WTC11 (cell line): ENCODE measurements around the gene IFNE. TPM values are rescaled to one million over a fixed set of nuclear protein-coding genes. Genes with fewer than 3 reads are reported as not detected.
A peak's percentile ranks its signal among the peaks of the same experiment; 100 is the strongest.

ENCODE experiments used
- ATAC-seq: fragments of 200-7000 bp; cut with Tn5 transposase; 2 replicates; pipeline ENCODE4 v1.10.0; 2021; ENCODE audit warnings: mild to moderate bottlenecking, moderate library complexity
- CTCF ChIA-PET: fragments of 300-600 bp; sonication (Branson Sonifier 250); formaldehyde crosslinking; loops from one replicate; lab custom pipeline; 2021; ENCODE audit warnings: antibody characterized with exemption; lab: Charles Lee
- POLR2A ChIA-PET: fragments of 350-600 bp; sonication (Branson Sonifier 250); formaldehyde crosslinking; loops from one replicate; lab custom pipeline; 2021; ENCODE audit warnings: antibody characterized with exemption; lab: Charles Lee
- DNase-seq: peaks from one replicate; pipeline ENCODE4 v3.0.0; 2021; ENCODE audit warnings: low spot score
- H3K27ac Mint-ChIP-seq: 2 replicates; pipeline ENCODE4 v1.8.0; 2021; ENCODE audit warnings: mixed read lengths
- H3K27me3 Mint-ChIP-seq: 2 replicates; pipeline ENCODE4 v1.8.0; 2021; ENCODE audit warnings: low read depth, mild to moderate bottlenecking, moderate library complexity, mixed read lengths
- H3K36me3 Mint-ChIP-seq: 2 replicates; pipeline ENCODE4 v1.8.0; 2021; ENCODE audit warnings: mixed read lengths
- H3K4me1 Mint-ChIP-seq: 2 replicates; pipeline ENCODE4 v1.8.0; 2022; ENCODE audit warnings: mixed read lengths
- H3K4me3 Mint-ChIP-seq: 2 replicates; pipeline ENCODE4 v1.8.0; 2021; ENCODE audit warnings: mild to moderate bottlenecking, moderate library complexity, mixed read lengths
- H3K9me3 Mint-ChIP-seq: 2 replicates; pipeline ENCODE4 v1.8.0; 2021; ENCODE audit warnings: mixed read lengths
- CREB1 ChIP-seq: sonication (generic); formaldehyde crosslinking; IDR thresholded peaks from 2 replicates; pipeline ENCODE4 v1.8.0; 2023; ENCODE audit warnings: mild to moderate bottlenecking, missing genetic modification reagents
- FOXJ3 ChIP-seq: sonication (generic); formaldehyde crosslinking; IDR thresholded peaks from 2 replicates; pipeline ENCODE4 v1.9.0; 2021; ENCODE audit warnings: missing genetic modification reagents, mild to moderate bottlenecking, borderline replicate concordance
- FOXP1 ChIP-seq: sonication (generic); formaldehyde crosslinking; IDR thresholded peaks from 2 replicates; pipeline ENCODE4 v1.8.0; 2022; ENCODE audit warnings: missing genetic modification reagents, mild to moderate bottlenecking, moderate library complexity, borderline replicate concordance
- JAZF1 ChIP-seq: fragments of 250-450 bp; sonication (Bioruptor Pico); IDR thresholded peaks from 2 replicates; pipeline ENCODE4 v1.9.0; 2021; ENCODE audit warnings: moderate library complexity, mild to moderate bottlenecking, inconsistent platforms
- KAT7 ChIP-seq: sonication (generic); formaldehyde crosslinking; IDR thresholded peaks from 2 replicates; pipeline ENCODE4 v1.8.1; 2023; ENCODE audit warnings: missing genetic modification reagents, mild to moderate bottlenecking, borderline replicate concordance
- NR2C2 ChIP-seq: sonication (generic); formaldehyde crosslinking; IDR thresholded peaks from 2 replicates; pipeline ENCODE4 v1.8.0; 2022; ENCODE audit warnings: mild to moderate bottlenecking, missing genetic modification reagents
- NR3C1 ChIP-seq: sonication (generic); formaldehyde crosslinking; conservative IDR thresholded peaks from 2 replicates; pipeline ENCODE4 v1.8.1; 2023; ENCODE audit warnings: low read depth, mild to moderate bottlenecking, missing genetic modification reagents
- PREB ChIP-seq: sonication (generic); formaldehyde crosslinking; IDR thresholded peaks from 2 replicates; pipeline ENCODE4 v1.8.1; 2022; ENCODE audit warnings: mild to moderate bottlenecking, missing genetic modification reagents, moderate library complexity, borderline replicate concordance
- TP53 ChIP-seq: sonication (generic); formaldehyde crosslinking; IDR thresholded peaks from 2 replicates; pipeline ENCODE4 v1.8.1; 2023; ENCODE audit warnings: mild to moderate bottlenecking, missing genetic modification reagents
- ZBTB21 ChIP-seq: sonication (generic); formaldehyde crosslinking; IDR thresholded peaks from 2 replicates; pipeline ENCODE4 v1.8.1; 2023; ENCODE audit warnings: mild to moderate bottlenecking, missing genetic modification reagents, borderline replicate concordance
- ZNF121 ChIP-seq: sonication (generic); formaldehyde crosslinking; IDR thresholded peaks from 2 replicates; pipeline ENCODE4 v1.8.0; 2023; ENCODE audit warnings: missing genetic modification reagents
- ZNF138 ChIP-seq: sonication (generic); formaldehyde crosslinking; conservative IDR thresholded peaks from 2 replicates; pipeline ENCODE4 v1.8.1; 2022; ENCODE audit warnings: mild to moderate bottlenecking, moderate library complexity, missing genetic modification reagents
- ZNF219 ChIP-seq: sonication (generic); formaldehyde crosslinking; IDR thresholded peaks from 2 replicates; pipeline ENCODE4 v1.8.0; 2023; ENCODE audit warnings: missing genetic modification reagents, mild to moderate bottlenecking, borderline replicate concordance
- ZNF317 ChIP-seq: sonication (generic); formaldehyde crosslinking; IDR thresholded peaks from 2 replicates; pipeline ENCODE4 v1.8.1; 2023; ENCODE audit warnings: low read depth, mild to moderate bottlenecking, moderate library complexity, missing genetic modification reagents, borderline replicate concordance
- total RNA-seq: library from RNA; stranded (reverse); gene quantifications from 3 replicates; pipeline ENCODE4 v1.2.3, GENCODE V29; 2021
- TF ChIP-seq, protein P1 (sequence below): sonication (generic); formaldehyde crosslinking; conservative IDR thresholded peaks from 2 replicates; pipeline ENCODE4 v1.8.1; 2023; ENCODE audit warnings: mild to moderate bottlenecking, low read depth, missing genetic modification reagents, moderate library complexity
- TF ChIP-seq, protein P2 (sequence below): sonication (generic); formaldehyde crosslinking; IDR thresholded peaks from 2 replicates; pipeline ENCODE4 v1.8.1; 2022; ENCODE audit warnings: low read depth, mild to moderate bottlenecking, moderate library complexity, missing genetic modification reagents, borderline replicate concordance

The IFNE gene
- total RNA-seq, 1 experiment from 2014 or later: 0.11 TPM

DNA sequence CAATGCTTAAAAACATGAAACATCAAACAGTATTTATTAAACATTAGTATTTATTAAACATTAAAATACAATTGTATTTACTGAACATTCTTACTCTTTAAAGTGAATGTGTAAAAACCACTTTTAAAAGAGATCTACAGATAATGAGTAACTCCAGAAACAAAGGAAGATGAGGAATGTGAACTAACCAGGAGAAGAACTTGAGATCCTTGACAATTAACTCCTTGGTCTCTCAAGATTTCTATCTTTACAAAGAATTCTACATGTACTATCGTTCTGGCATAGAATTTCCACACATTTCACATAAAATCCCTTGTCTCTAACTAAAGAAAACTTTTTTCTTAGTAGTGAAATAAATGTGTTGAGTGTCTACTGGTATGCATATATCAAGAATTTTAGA, 28.7 kb upstream of the IFNE start:
- no peaks in the 10 kb centered on the region for H3K9me3 Mint-ChIP-seq
- ChIA-PET CTCF (no interaction called here), POLR2A (no interaction called here)
- H3K4me1 Mint-ChIP-seq: peaks cover 12% of the 10 kb centered on the region; the same call in 1 of the 2 replicates
- no peak overlapping the region for H3K27ac Mint-ChIP-seq
- H3K27me3 Mint-ChIP-seq: no peaks in the 10 kb centered on the region
- no peaks in the 10 kb centered on the region for H3K36me3 Mint-ChIP-seq
- ATAC-seq: no peak
- H3K4me3 Mint-ChIP-seq: no peak overlapping the region
- TF ChIP-seq ZBTB21 (no peak), FOXJ3 (CRISPR knock-in tag) (no peak), KAT7 (CRISPR knock-in tag) (no peak), ZNF138 (CRISPR knock-in tag) (no peak), NR2C2 (CRISPR knock-in tag) (no peak), ZNF121 (CRISPR knock-in tag) (no peak), CREB1 (CRISPR knock-in tag) (no peak), JAZF1 (CRISPR knock-in tag) (no peak)
- TF ChIP-seq, protein P1, sequence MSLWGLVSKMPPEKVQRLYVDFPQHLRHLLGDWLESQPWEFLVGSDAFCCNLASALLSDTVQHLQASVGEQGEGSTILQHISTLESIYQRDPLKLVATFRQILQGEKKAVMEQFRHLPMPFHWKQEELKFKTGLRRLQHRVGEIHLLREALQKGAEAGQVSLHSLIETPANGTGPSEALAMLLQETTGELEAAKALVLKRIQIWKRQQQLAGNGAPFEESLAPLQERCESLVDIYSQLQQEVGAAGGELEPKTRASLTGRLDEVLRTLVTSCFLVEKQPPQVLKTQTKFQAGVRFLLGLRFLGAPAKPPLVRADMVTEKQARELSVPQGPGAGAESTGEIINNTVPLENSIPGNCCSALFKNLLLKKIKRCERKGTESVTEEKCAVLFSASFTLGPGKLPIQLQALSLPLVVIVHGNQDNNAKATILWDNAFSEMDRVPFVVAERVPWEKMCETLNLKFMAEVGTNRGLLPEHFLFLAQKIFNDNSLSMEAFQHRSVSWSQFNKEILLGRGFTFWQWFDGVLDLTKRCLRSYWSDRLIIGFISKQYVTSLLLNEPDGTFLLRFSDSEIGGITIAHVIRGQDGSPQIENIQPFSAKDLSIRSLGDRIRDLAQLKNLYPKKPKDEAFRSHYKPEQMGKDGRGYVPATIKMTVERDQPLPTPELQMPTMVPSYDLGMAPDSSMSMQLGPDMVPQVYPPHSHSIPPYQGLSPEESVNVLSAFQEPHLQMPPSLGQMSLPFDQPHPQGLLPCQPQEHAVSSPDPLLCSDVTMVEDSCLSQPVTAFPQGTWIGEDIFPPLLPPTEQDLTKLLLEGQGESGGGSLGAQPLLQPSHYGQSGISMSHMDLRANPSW (CRISPR knock-in tag): no peak
- TF ChIP-seq, protein P2, sequence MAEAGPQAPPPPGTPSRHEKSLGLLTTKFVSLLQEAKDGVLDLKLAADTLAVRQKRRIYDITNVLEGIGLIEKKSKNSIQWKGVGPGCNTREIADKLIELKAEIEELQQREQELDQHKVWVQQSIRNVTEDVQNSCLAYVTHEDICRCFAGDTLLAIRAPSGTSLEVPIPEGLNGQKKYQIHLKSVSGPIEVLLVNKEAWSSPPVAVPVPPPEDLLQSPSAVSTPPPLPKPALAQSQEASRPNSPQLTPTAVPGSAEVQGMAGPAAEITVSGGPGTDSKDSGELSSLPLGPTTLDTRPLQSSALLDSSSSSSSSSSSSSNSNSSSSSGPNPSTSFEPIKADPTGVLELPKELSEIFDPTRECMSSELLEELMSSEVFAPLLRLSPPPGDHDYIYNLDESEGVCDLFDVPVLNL (CRISPR knock-in tag): no peak
- DNase-seq: no peak

DNA sequence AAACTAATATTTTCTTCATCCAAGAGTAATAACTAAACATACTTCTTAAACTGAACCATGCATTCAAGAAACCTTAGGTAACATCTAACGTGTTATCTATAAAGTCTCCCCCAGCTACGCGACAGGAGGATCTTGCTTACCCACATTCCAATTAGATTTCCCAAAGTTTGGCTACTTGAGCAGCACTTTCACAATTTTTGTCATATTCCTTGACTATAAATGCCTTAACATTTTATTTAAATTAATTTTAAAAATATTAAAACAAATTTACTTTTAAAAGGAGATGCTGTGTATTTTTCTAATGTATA, 25.3 kb upstream of the IFNE start:
- CTCF ChIA-PET: no interaction called here
- Mint-ChIP-seq H3K4me1 (peaks cover 12% of the 10 kb centered on the region; the same call in 1 of the 2 replicates), H3K36me3 (no peaks in the 10 kb centered on the region)

DNA sequence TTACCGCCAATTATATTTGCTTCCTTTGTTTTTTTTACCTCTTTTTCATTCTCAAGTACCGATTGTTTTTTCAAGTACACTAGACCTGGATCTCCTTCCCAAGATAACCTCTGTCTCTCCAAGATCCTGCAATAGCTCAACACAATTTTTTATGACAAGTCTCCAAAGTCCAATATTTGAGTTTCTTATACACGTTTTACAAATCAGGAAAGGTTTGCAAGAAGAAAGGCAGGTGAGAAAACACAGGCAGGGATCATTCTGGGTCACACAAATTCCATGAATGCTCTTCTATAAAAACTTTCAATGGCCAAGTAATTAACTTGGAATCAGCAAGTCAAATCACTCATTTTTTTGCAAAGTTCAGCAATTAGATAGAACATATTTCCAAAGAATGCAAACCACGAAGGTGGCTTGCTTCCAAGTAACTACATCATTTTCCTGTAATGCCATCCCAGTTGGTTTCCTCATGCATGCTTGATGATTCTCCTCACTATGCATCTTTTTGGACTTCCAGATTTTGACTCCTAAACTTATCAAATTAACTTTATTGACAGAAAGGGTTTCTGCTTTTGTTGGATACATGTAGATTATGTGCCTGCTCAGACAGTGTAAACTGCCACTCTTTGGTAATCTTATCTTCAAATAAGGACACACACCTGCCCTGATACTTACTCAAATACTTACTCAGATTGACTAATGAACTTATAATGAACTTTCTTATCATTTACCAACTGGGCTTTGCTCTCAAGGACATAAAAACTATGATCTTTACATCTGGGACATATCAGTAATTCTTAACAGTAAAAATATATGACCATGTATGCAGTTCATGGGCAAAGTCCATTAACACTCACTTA, 24.7 kb upstream of the IFNE start:
- DNase-seq (no peak), ATAC-seq (no peak)
- TF ChIP-seq ZBTB21 (no peak), ZNF317 (CRISPR knock-in tag) (no peak), ZNF219 (CRISPR knock-in tag) (no peak), FOXP1 (no peak), TP53 (CRISPR knock-in tag) (no peak)
- 0 out of 2 replicates have a peak overlapping the region, but pooled peaks have one; percentile 1 for H3K4me3 Mint-ChIP-seq
- H3K27me3 Mint-ChIP-seq: no peaks in the 10 kb centered on the region
- H3K4me1 Mint-ChIP-seq: peaks cover 12% of the 10 kb centered on the region; the same call in 1 of the 2 replicates
- no peaks in the 10 kb centered on the region for H3K36me3 Mint-ChIP-seq
- ChIA-PET POLR2A (no interaction called here), CTCF (no interaction called here)
- H3K9me3 Mint-ChIP-seq: no peaks in the 10 kb centered on the region
- peak overlapping the region; percentile 33; the same call in 1 of the 2 replicates for H3K27ac Mint-ChIP-seq

More for the DNA sequence above, 25.3 kb upstream of the IFNE start:
- TF ChIP-seq FOXP1: no peak
- no peak overlapping the region for H3K4me3 Mint-ChIP-seq
- DNase-seq (no peak), ATAC-seq (no peak)
- H3K27ac Mint-ChIP-seq: no peak overlapping the region
- H3K27me3 Mint-ChIP-seq: no peaks in the 10 kb centered on the region
- POLR2A ChIA-PET: no interaction called here
- no peaks in the 10 kb centered on the region for H3K9me3 Mint-ChIP-seq

GRCh38 chr9:21505425-21506179, 23.5 kb upstream of the IFNE start:
- no peaks in the 10 kb centered on the region for H3K9me3 Mint-ChIP-seq
- DNase-seq (no peak), ATAC-seq (no peak)
- peaks cover 12% of the 10 kb centered on the region; the same call in 1 of the 2 replicates for H3K4me1 Mint-ChIP-seq
- TF ChIP-seq NR3C1 (CRISPR knock-in tag) (no peak), PREB (CRISPR knock-in tag) (no peak)
- H3K36me3 Mint-ChIP-seq: no peaks in the 10 kb centered on the region
- H3K4me3 Mint-ChIP-seq: no peak overlapping the region
- POLR2A ChIA-PET: no interaction called here
- CTCF ChIA-PET: no interaction called here
- no peak overlapping the region for H3K27ac Mint-ChIP-seq
- H3K27me3 Mint-ChIP-seq: no peaks in the 10 kb centered on the region
